Bronchial smooth muscle cell (primary cell): ENCODE measurements around the gene SEMA6C. TPM values are rescaled to one million over a fixed set of nuclear protein-coding genes. Genes with fewer than 3 reads are reported as not detected.

ENCODE experiments used
- total RNA-seq: library from RNA; depleted of rRNA; stranded (reverse); fragments of >200 nt; gene quantifications from 2 replicates; pipeline ENCODE4 v1.2.1, GENCODE V29; 2014

The SEMA6C gene, protein sequence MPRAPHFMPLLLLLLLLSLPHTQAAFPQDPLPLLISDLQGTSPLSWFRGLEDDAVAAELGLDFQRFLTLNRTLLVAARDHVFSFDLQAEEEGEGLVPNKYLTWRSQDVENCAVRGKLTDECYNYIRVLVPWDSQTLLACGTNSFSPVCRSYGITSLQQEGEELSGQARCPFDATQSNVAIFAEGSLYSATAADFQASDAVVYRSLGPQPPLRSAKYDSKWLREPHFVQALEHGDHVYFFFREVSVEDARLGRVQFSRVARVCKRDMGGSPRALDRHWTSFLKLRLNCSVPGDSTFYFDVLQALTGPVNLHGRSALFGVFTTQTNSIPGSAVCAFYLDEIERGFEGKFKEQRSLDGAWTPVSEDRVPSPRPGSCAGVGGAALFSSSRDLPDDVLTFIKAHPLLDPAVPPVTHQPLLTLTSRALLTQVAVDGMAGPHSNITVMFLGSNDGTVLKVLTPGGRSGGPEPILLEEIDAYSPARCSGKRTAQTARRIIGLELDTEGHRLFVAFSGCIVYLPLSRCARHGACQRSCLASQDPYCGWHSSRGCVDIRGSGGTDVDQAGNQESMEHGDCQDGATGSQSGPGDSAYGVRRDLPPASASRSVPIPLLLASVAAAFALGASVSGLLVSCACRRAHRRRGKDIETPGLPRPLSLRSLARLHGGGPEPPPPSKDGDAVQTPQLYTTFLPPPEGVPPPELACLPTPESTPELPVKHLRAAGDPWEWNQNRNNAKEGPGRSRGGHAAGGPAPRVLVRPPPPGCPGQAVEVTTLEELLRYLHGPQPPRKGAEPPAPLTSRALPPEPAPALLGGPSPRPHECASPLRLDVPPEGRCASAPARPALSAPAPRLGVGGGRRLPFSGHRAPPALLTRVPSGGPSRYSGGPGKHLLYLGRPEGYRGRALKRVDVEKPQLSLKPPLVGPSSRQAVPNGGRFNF
- 0.63 and 1.7 TPM in 2 replicates for total RNA-seq

DNA sequence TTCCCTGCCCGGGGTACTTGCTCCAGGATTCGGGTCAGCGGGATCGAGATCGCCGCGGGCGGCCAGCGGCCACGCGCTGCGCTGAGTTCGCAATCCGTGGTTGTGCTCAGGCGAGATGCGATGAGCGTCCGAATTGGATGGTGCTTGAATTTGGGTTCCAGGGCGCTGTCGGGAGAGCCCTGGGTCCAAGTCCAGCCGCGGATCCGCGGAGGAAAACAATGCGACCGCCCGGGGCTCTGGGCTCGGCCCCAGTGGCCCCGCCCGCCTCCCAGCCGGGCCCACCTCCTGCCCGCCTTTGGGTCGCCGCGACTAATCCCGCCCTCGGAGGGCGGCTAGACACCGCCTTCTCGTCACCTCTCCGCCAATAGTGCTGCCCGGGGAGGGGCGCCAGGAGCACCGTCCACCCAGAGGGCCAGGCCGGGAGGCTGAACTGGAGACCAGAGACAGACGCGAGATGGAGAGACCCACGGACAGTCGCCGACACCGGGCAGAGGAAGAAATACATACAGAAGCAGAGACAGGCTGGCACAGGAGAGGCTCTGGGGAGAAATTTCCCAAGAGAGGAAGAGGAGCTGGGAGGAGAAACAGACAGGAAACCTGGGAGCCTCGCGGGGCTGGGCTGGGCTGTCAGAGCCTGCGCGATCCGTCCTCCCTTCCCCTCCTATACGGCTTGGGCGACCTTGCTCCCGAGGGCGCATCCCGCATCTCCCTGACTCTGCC is at the start of gene SEMA6C:
SEMA6C (minus strand) TSS at position 220 of the 720 bp plus-strand sequence. CDS start 4,010 bp downstream, outside the sequence.

DNA sequence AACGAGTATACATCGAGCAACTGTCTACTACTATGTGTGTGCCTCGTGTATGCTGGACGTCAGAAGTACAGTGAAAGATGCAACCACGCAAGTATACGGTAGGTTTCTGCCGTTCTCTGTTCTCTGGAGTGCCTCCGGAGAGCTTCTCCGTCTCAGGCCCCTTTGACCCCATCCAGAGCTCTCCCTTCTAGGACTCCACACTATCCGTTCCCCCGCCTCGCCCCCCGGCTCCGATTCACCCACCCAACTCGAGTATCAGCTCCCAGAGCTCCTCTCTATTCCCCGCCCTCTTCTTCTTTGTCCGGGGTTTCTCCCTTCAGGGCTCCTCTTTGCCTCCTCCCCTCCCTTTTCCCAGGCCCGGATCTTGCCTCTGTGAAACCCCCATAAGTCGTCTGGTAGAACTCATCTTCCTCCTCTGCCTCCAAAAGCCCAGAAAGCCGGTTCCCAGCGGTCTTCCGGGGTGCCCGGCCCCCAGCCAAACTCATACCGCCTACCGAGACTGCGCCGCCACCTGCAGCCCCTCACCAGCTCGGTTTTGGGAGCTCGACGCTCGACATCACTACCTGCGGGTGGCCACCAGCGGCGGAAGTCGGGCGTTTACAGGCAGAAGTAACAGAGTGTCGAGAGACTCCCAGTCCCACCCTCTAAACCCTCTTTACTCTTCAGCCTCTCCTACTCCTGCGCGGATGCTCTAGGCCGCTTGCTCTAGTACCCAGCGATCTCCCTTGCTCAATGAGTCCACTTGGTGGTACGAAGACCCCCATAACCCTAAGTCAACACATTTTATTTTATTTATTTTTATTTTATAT is 43.4 kb upstream of the SEMA6C start, which contains the start of gene VPS72:
VPS72 (minus strand) TSS at position 561 of the 809 bp plus-strand sequence; CDS start at position 485, 76 bp downstream.

DNA sequence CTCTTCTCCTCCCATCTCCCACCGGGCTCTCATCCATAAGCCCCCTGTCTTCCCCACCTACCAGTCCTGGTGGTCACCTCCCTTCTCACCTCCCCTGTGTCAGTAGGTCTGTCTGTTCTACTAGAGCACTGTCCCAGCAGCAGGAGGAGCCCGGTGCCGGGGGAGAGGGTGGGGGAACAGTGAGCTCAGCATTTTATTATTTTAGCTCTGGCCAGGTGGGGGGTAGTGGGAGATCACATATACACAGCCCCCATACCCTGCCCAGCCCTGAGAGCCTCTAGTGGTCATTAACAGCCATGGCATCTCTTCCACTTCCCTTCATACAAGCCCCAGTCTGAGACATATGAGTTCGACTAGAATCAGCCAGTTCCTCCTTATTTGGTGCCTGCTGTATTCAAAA is 29.4 kb upstream of the SEMA6C start, which contains the start of gene TMOD4:
TMOD4 (minus strand) TSS at position 119 of the 400 bp plus-strand sequence. CDS start 1,106 bp downstream, outside the sequence.

DNA sequence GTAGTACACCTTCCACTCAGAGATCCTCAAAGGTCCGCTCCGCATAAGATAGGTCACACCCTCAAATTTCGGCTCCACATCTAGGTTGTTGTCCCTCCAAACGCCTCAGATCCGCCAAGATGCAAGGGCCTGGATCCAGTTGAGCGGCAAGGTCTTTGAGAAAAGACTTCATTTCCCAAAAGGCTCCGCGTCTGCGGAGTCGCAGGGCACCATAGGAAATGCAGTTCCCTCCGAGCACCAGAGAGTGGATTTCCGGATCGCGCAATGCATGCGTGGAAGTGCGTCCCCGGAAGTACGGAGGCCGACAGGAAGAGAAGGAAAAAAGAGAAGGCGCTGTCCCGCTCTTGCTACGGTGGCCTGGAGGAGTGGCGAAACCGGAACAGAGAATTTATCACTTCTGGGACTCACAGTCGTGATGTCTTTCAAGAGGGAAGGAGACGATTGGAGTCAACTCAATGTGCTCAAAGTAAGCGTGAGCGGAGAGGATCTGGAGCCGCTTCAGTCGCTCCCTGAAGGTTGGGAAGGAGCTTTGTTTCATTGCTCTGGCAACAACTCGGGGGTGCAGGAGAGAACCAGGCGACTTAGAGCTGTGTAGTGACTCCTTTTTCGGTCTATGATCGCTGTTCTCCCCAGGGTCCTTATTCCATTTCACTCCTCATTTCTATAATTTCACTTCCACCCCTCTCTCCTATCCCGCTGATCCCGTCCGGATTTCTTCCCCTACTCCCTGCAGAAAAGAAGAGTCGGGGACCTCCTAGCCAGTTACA is 19.5 kb upstream of the SEMA6C start, which contains the start of the genes LYSMD1 and SCNM1:
LYSMD1 (minus strand) TSS at position 165 of the 767 bp plus-strand sequence. CDS start 644 bp downstream, outside the sequence.
SCNM1 (plus strand) TSS at position 407 of the 767 bp plus-strand sequence; CDS start at position 416, 9 bp downstream.

DNA sequence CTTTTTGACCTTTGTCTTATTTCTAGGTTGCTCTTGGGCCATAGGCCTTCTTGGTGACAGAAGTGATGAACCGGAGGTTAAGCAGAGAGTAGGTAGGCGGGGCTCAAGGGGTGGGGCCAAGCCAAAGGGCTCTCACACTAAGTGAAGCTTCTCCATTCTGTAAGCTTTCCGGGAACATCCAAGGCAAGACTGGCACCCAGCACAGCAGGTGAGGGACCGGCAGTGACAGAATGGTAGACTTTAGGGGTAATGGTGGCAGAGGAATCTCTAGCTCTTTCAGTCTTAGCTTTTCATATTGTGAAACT is 10.0 kb upstream of the SEMA6C start, which contains the start of gene TNFAIP8L2:
TNFAIP8L2 (plus strand) TSS at position 135 of the 305 bp plus-strand sequence. CDS start 2,049 bp downstream, outside the sequence.

Other genes with a start within 250 kb of the SEMA6C start
- 25.7 and 33.0 TPM in 2 replicates for gene SETDB1, start 220.3 kb downstream of the SEMA6C start, total RNA-seq
- gene CERS2, start 171.8 kb downstream of the SEMA6C start, total RNA-seq = 86.2 and 93.6 TPM in 2 replicates
- gene ANXA9, start 164.3 kb downstream of the SEMA6C start, total RNA-seq = 0.63 TPM in 1 of 2 replicates, not detected in the other
- gene MINDY1, start 139.7 kb downstream of the SEMA6C start, total RNA-seq = 11.3 and 21.5 TPM in 2 replicates
- 3.2 and 5.5 TPM in 2 replicates for gene PRUNE1, start 138.2 kb downstream of the SEMA6C start, total RNA-seq
- gene BNIPL, start 110.0 kb downstream of the SEMA6C start, total RNA-seq = 0.16 and 0.26 TPM in 2 replicates
- 1.0 and 1.4 TPM in 2 replicates for gene C1orf56, start 98.9 kb downstream of the SEMA6C start, total RNA-seq
- gene CDC42SE1, start 87.0 kb downstream of the SEMA6C start, total RNA-seq = 23.6 and 24.7 TPM in 2 replicates
- 1.5 and 2.7 TPM in 2 replicates for gene MLLT11, start 86.2 kb downstream of the SEMA6C start, total RNA-seq
- 15.3 and 28.5 TPM in 2 replicates for gene GABPB2, start 75.9 kb downstream of the SEMA6C start, total RNA-seq
- not detected in 2 replicates for gene TNFAIP8L2, start 10.0 kb upstream of the SEMA6C start, total RNA-seq
- 5.0 and 6.8 TPM in 2 replicates for gene LYSMD1, start 19.3 kb upstream of the SEMA6C start, total RNA-seq
- 21.8 and 22.8 TPM in 2 replicates for gene SCNM1, start 19.5 kb upstream of the SEMA6C start, total RNA-seq
- gene TMOD4, start 29.4 kb upstream of the SEMA6C start, total RNA-seq = not detected in 2 replicates
- gene VPS72, start 43.6 kb upstream of the SEMA6C start, total RNA-seq = 42.6 and 51.0 TPM in 2 replicates
- 38.6 and 46.5 TPM in 2 replicates for gene PIP5K1A, start 51.9 kb upstream of the SEMA6C start, total RNA-seq
- 342 and 409 TPM in 2 replicates for gene PSMD4, start 108.1 kb upstream of the SEMA6C start, total RNA-seq
- gene ZNF687, start 135.7 kb upstream of the SEMA6C start, total RNA-seq = 7.3 and 9.0 TPM in 2 replicates
- gene PI4KB, start 180.8 kb upstream of the SEMA6C start, total RNA-seq = 35.5 and 52.5 TPM in 2 replicates
- gene RFX5, start 200.6 kb upstream of the SEMA6C start, total RNA-seq = 31.2 and 31.7 TPM in 2 replicates
- 111 and 123 TPM in 2 replicates for gene SELENBP1, start 226.1 kb upstream of the SEMA6C start, total RNA-seq